Measurements from ENCODE around the gene KTI12. TPM values are rescaled to one million over a fixed set of nuclear protein-coding genes. Genes with fewer than 3 reads are reported as not detected.

Gene KTI12
- total RNA-seq, 1 experiment from 2014 or later, result 17.1 TPM

DNA sequence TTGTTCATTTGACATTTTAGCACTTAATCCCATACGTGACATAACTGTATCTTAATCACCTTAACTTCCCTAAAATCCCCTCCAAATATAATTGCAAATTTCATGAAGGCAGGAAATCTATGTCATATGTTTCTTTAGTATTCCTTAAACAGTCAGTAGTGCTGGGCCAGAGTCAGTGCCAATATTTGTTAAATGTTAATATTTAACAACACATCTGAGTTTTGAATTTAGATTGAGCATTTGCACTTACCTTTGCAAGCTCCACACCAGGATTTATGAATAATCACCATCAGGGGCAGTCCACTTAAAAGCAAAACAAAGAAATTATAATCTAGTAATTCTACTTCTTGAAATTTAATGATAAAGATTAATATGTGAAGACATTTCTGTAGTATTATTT is 5.3 kb downstream of the KTI12 start:
- BruUV-seq (replicated peaks), result no TSS peak
- Histone ChIP-seq H3K36me3 (ENCODE audit: insufficient read depth, low read length, poor library complexity, severe bottlenecking) (peaks cover 19% of the 10 kb centered on the region), H3K9me3 (ENCODE audit: low read depth, low read length, poor library complexity, severe bottlenecking) (no peaks in the 10 kb centered on the region), H3K27ac (ENCODE audit: low read depth, low read length, poor library complexity, severe bottlenecking) (no peak overlapping the region), H3K4me1 (ENCODE audit: insufficient read depth, low read length, poor library complexity, severe bottlenecking) (peaks cover 11% of the 10 kb centered on the region), H3K4me3 (ENCODE audit: low read depth, low read length, poor library complexity, severe bottlenecking) (no peak overlapping the region), H3K27me3 (replicated peaks; ENCODE audit: insufficient read depth, low read depth, low read length, poor library complexity) (no peaks in the 10 kb centered on the region)
- DNase-seq (ENCODE audit: low spot score), result no peak
- intact Hi-C loops (cut with micrococcal nuclease; ENCODE audit: unreplicated experiment), result no loop called here
- POLR2A ChIA-PET (ENCODE audit: low non-redundant PET), result no interaction called here
- TF ChIP-seq EZH2 (IDR thresholded peaks at IDR 0.05; ENCODE audit: borderline replicate concordance, low read depth, low read length, poor library complexity, severe bottlenecking), result no peak
- TF ChIP-seq, protein P1, sequence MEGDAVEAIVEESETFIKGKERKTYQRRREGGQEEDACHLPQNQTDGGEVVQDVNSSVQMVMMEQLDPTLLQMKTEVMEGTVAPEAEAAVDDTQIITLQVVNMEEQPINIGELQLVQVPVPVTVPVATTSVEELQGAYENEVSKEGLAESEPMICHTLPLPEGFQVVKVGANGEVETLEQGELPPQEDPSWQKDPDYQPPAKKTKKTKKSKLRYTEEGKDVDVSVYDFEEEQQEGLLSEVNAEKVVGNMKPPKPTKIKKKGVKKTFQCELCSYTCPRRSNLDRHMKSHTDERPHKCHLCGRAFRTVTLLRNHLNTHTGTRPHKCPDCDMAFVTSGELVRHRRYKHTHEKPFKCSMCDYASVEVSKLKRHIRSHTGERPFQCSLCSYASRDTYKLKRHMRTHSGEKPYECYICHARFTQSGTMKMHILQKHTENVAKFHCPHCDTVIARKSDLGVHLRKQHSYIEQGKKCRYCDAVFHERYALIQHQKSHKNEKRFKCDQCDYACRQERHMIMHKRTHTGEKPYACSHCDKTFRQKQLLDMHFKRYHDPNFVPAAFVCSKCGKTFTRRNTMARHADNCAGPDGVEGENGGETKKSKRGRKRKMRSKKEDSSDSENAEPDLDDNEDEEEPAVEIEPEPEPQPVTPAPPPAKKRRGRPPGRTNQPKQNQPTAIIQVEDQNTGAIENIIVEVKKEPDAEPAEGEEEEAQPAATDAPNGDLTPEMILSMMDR (conservative IDR thresholded peaks at IDR 0.05; ENCODE audit: low read depth, low read length), result no peak
- CTCF ChIA-PET, result no interaction called here

DNA sequence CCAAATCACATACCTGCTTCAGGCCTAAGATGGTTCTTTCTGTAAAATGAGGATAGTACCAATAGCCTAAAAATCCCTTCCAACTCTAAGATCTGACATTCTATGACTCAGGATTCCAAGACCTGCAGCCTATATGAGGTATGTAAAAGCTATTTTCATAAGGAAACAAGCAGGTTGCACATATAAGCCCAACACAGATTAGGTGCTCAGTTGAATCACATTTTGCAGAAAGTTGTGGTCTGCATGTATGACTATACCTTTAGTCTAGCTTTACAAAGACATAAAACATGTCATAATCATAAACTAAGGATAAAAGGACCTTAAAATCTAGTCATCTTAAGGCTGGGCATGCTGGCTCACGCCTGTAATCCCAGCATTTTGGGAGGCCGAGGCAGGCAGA is 7.3 kb downstream of the KTI12 start:
- TF ChIP-seq, protein P1 (conservative IDR thresholded peaks at IDR 0.05; ENCODE audit: low read depth, low read length), result no peak
- no peak for TF ChIP-seq EZH2 (IDR thresholded peaks at IDR 0.05; ENCODE audit: borderline replicate concordance, low read depth, low read length, poor library complexity, severe bottlenecking)
- H3K27me3 ChIP-seq (replicated peaks; ENCODE audit: insufficient read depth, low read depth, low read length, poor library complexity), result no peaks in the 10 kb centered on the region
- H3K9me3 ChIP-seq (ENCODE audit: low read depth, low read length, poor library complexity, severe bottlenecking), result no peaks in the 10 kb centered on the region
- intact Hi-C loops (cut with micrococcal nuclease; ENCODE audit: unreplicated experiment), result no loop called here
- ChIA-PET POLR2A (ENCODE audit: low non-redundant PET) (no interaction called here), CTCF (no interaction called here)
- no TSS peak for BruUV-seq (replicated peaks)
- no peak overlapping the region for H3K27ac ChIP-seq (ENCODE audit: low read depth, low read length, poor library complexity, severe bottlenecking)
- DNase-seq (ENCODE audit: low spot score), result no peak
- H3K4me1 ChIP-seq (ENCODE audit: insufficient read depth, low read length, poor library complexity, severe bottlenecking), result no peaks in the 10 kb centered on the region
- H3K36me3 ChIP-seq (ENCODE audit: insufficient read depth, low read length, poor library complexity, severe bottlenecking), result peaks cover 31% of the 10 kb centered on the region
- H3K4me3 ChIP-seq (ENCODE audit: low read depth, low read length, poor library complexity, severe bottlenecking), result no peak overlapping the region

DNA sequence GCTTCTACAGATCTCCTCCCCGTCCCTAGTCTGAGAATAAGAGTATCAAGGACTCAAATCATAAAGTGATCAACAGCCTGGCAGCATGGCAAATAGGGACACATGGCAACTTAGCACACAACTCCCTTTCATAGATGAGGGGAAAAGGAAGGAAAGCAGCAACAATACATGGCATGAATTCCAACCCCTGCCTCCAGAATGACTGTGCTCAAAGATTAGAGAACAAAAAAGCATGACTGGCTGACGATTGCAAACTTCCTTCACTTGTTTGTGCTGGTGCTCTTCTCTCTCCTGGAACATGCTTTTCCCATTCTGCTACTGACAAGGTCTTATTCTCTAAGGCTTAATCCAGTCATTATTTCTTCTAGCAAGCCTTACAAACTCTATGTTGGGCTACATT is 11.5 kb downstream of the KTI12 start:
- DNase-seq (ENCODE audit: low spot score), result no peak
- no peaks in the 10 kb centered on the region for H3K9me3 ChIP-seq (ENCODE audit: low read depth, low read length, poor library complexity, severe bottlenecking)
- no peak overlapping the region for H3K4me3 ChIP-seq (ENCODE audit: low read depth, low read length, poor library complexity, severe bottlenecking)
- ChIA-PET CTCF (no interaction called here), POLR2A (ENCODE audit: low non-redundant PET) (no interaction called here)
- H3K27ac ChIP-seq (ENCODE audit: low read depth, low read length, poor library complexity, severe bottlenecking), result no peak overlapping the region
- BruUV-seq (replicated peaks), result no TSS peak
- no peaks in the 10 kb centered on the region for H3K4me1 ChIP-seq (ENCODE audit: insufficient read depth, low read length, poor library complexity, severe bottlenecking)
- TF ChIP-seq EZH2 (IDR thresholded peaks at IDR 0.05; ENCODE audit: borderline replicate concordance, low read depth, low read length, poor library complexity, severe bottlenecking), result no peak
- TF ChIP-seq, protein P1 (conservative IDR thresholded peaks at IDR 0.05; ENCODE audit: low read depth, low read length), result no peak
- peaks cover 45% of the 10 kb centered on the region for H3K36me3 ChIP-seq (ENCODE audit: insufficient read depth, low read length, poor library complexity, severe bottlenecking)
- intact Hi-C loops (cut with micrococcal nuclease; ENCODE audit: unreplicated experiment), result no loop called here
- H3K27me3 ChIP-seq (replicated peaks; ENCODE audit: insufficient read depth, low read depth, low read length, poor library complexity), result no peaks in the 10 kb centered on the region

Data from A673 (cell line).